ENCODE results near the gene RPIA. TPM values are rescaled to one million over a fixed set of nuclear protein-coding genes. Genes with fewer than 3 reads are reported as not detected.
"Not testable (repeated sequence)": the region's sequence is repeated elsewhere in the genome, so short reads cannot be mapped to it uniquely, and the experiment has no call there.

The RPIA gene
- total and polyA plus RNA-seq, 4 donors, result 7.3 to 10.3 (median 8.8) TPM

GRCh38 chr2:88765154-88765888, 73.8 kb downstream of the RPIA start:
- no peaks in the 10 kb centered on the region for H3K9me3 ChIP-seq (ENCODE audit: control insufficient read depth, low read length)
- 0 to 2% methylated on average over 58 to 75 of the region's 75 CpGs for WGBS, 2 donors
- DNase-seq (no peak), ATAC-seq (ENCODE audit: low FRiP score) (no peak)
- no peaks in the 10 kb centered on the region for H3K27me3 ChIP-seq (ENCODE audit: control insufficient read depth in 1 of 2, insufficient read depth in 2 of 2, low read length in 1 of 2)
- no peak overlapping the region for H3K4me3 ChIP-seq (ENCODE audit: low read length in 2 of 2)
- H3K27ac ChIP-seq (ENCODE audit: low read depth in 1 of 2, low read length in 2 of 2), result no peak overlapping the region
- no peaks in the 10 kb centered on the region for H3K36me3 ChIP-seq (ENCODE audit: control insufficient read depth in 1 of 2, insufficient read depth in 2 of 2, low read length in 1 of 2)
- H3K4me1 ChIP-seq (ENCODE audit: control insufficient read depth in 1 of 2, insufficient read depth in 2 of 2, low read length in 2 of 2), result no peaks in the 10 kb centered on the region
- intact Hi-C loops (cut with DNase I), result no loop called here

GRCh38 chr2:88765889-88766481, 74.5 kb downstream of the RPIA start:
- intact Hi-C loops (cut with DNase I); H3K4me1 ChIP-seq (ENCODE audit: control insufficient read depth in 1 of 2, insufficient read depth in 2 of 2, low read length in 2 of 2); H3K9me3 ChIP-seq (ENCODE audit: control insufficient read depth, low read length); H3K27me3 ChIP-seq (ENCODE audit: control insufficient read depth in 1 of 2, insufficient read depth in 2 of 2, low read length in 1 of 2); H3K27ac ChIP-seq (ENCODE audit: low read depth in 1 of 2, low read length in 2 of 2); ATAC-seq (ENCODE audit: low FRiP score); H3K4me3 ChIP-seq (ENCODE audit: low read length in 2 of 2); H3K36me3 ChIP-seq (ENCODE audit: control insufficient read depth in 1 of 2, insufficient read depth in 2 of 2, low read length in 1 of 2); DNase-seq: not testable (repeated sequence)
- WGBS, 2 donors, result 28 to 29% methylated on average over 24 of the region's 24 CpGs

- Histone ChIP-seq H3K36me3 (ENCODE audit: control insufficient read depth in 1 of 2, insufficient read depth in 2 of 2, low read length in 1 of 2) (no peaks in the 10 kb centered on the region), H3K4me3 (ENCODE audit: low read length in 2 of 2) (no peak overlapping the region), H3K27ac (ENCODE audit: low read depth in 1 of 2, low read length in 2 of 2) (no peak overlapping the region), H3K27me3 (ENCODE audit: control insufficient read depth in 1 of 2, insufficient read depth in 2 of 2, low read length in 1 of 2) (no peaks in the 10 kb centered on the region), H3K4me1 (ENCODE audit: control insufficient read depth in 1 of 2, insufficient read depth in 2 of 2, low read length in 2 of 2) (no peaks in the 10 kb centered on the region), H3K9me3 (ENCODE audit: control insufficient read depth, low read length) (no peaks in the 10 kb centered on the region)
- 63 to 68% methylated on average over 4 of the region's 4 CpGs for WGBS, 2 donors
- no peak for ATAC-seq (ENCODE audit: low FRiP score)
- no peak for DNase-seq
- intact Hi-C loops (cut with DNase I), result no loop called here
Measured at GRCh38 chr2:88770016-88770415, 78.5 kb downstream of the RPIA start.

- H3K27ac ChIP-seq (ENCODE audit: low read depth in 1 of 2, low read length in 2 of 2); H3K36me3 ChIP-seq (ENCODE audit: control insufficient read depth in 1 of 2, insufficient read depth in 2 of 2, low read length in 1 of 2); DNase-seq; H3K4me3 ChIP-seq (ENCODE audit: low read length in 2 of 2); H3K27me3 ChIP-seq (ENCODE audit: control insufficient read depth in 1 of 2, insufficient read depth in 2 of 2, low read length in 1 of 2); H3K9me3 ChIP-seq (ENCODE audit: control insufficient read depth, low read length); H3K4me1 ChIP-seq (ENCODE audit: control insufficient read depth in 1 of 2, insufficient read depth in 2 of 2, low read length in 2 of 2); intact Hi-C loops (cut with DNase I): not testable (repeated sequence)
- 60 to 62% methylated on average over 7 of the region's 7 CpGs for WGBS, 2 donors
- peak; percentile 84 for ATAC-seq (ENCODE audit: low FRiP score)
Measured at GRCh38 chr2:88773233-88774028, 82.0 kb downstream of the RPIA start.

GRCh38 chr2:88789213-88789612, 97.7 kb downstream of the RPIA start:
- H3K4me3 ChIP-seq (ENCODE audit: low read length in 2 of 2); H3K27me3 ChIP-seq (ENCODE audit: control insufficient read depth in 1 of 2, insufficient read depth in 2 of 2, low read length in 1 of 2); intact Hi-C loops (cut with DNase I); H3K36me3 ChIP-seq (ENCODE audit: control insufficient read depth in 1 of 2, insufficient read depth in 2 of 2, low read length in 1 of 2); DNase-seq; H3K4me1 ChIP-seq (ENCODE audit: control insufficient read depth in 1 of 2, insufficient read depth in 2 of 2, low read length in 2 of 2); ATAC-seq (ENCODE audit: low FRiP score); H3K9me3 ChIP-seq (ENCODE audit: control insufficient read depth, low read length); H3K27ac ChIP-seq (ENCODE audit: low read depth in 1 of 2, low read length in 2 of 2): not testable (repeated sequence)
- 91 to 95% methylated on average over 2 of the region's 2 CpGs for WGBS, 2 donors

- intact Hi-C loops (cut with DNase I); DNase-seq; H3K4me1 ChIP-seq (ENCODE audit: control insufficient read depth in 1 of 2, insufficient read depth in 2 of 2, low read length in 2 of 2); H3K4me3 ChIP-seq (ENCODE audit: low read length in 2 of 2); H3K36me3 ChIP-seq (ENCODE audit: control insufficient read depth in 1 of 2, insufficient read depth in 2 of 2, low read length in 1 of 2); H3K27ac ChIP-seq (ENCODE audit: low read depth in 1 of 2, low read length in 2 of 2); H3K27me3 ChIP-seq (ENCODE audit: control insufficient read depth in 1 of 2, insufficient read depth in 2 of 2, low read length in 1 of 2); ATAC-seq (ENCODE audit: low FRiP score); H3K9me3 ChIP-seq (ENCODE audit: control insufficient read depth, low read length): not testable (repeated sequence)
- 70% methylated on average over 2 of the region's 2 CpGs for WGBS, 2 donors
Measured at GRCh38 chr2:88795932-88796331, 104.5 kb downstream of the RPIA start.

- ATAC-seq (ENCODE audit: low FRiP score); H3K9me3 ChIP-seq (ENCODE audit: control insufficient read depth, low read length); intact Hi-C loops (cut with DNase I): not testable (repeated sequence)
Measured at GRCh38 chr2:88796523-88796922, 105.0 kb downstream of the RPIA start.

GRCh38 chr2:88797164-88797563, 105.7 kb downstream of the RPIA start:
- ATAC-seq (ENCODE audit: low FRiP score); H3K4me3 ChIP-seq (ENCODE audit: low read length in 2 of 2); H3K9me3 ChIP-seq (ENCODE audit: control insufficient read depth, low read length); DNase-seq; intact Hi-C loops (cut with DNase I); H3K27me3 ChIP-seq (ENCODE audit: control insufficient read depth in 1 of 2, insufficient read depth in 2 of 2, low read length in 1 of 2); H3K36me3 ChIP-seq (ENCODE audit: control insufficient read depth in 1 of 2, insufficient read depth in 2 of 2, low read length in 1 of 2); H3K27ac ChIP-seq (ENCODE audit: low read depth in 1 of 2, low read length in 2 of 2); H3K4me1 ChIP-seq (ENCODE audit: control insufficient read depth in 1 of 2, insufficient read depth in 2 of 2, low read length in 2 of 2): not testable (repeated sequence)
- WGBS, 2 donors, result 63 to 69% methylated on average over 1 of the region's 1 CpG

More at GRCh38 chr2:88796523-88796922, 105.0 kb downstream of the RPIA start:
- H3K27me3 ChIP-seq (ENCODE audit: control insufficient read depth in 1 of 2, insufficient read depth in 2 of 2, low read length in 1 of 2); DNase-seq; H3K4me3 ChIP-seq (ENCODE audit: low read length in 2 of 2); H3K4me1 ChIP-seq (ENCODE audit: control insufficient read depth in 1 of 2, insufficient read depth in 2 of 2, low read length in 2 of 2); H3K36me3 ChIP-seq (ENCODE audit: control insufficient read depth in 1 of 2, insufficient read depth in 2 of 2, low read length in 1 of 2); H3K27ac ChIP-seq (ENCODE audit: low read depth in 1 of 2, low read length in 2 of 2): not testable (repeated sequence)
- WGBS, 2 donors, result 56 to 63% methylated on average over 1 of the region's 1 CpG
